ENCODE data around the gene RNASEH2A. TPM values are rescaled to one million over a fixed set of nuclear protein-coding genes. Genes with fewer than 3 reads are reported as not detected.

The RNASEH2A gene
- total RNA-seq, 1 experiment from 2014 or later = 41.6 TPM

GRCh38 chr19:12837225-12837624 lies 30.8 kb downstream of the RNASEH2A start:
- H3K4me1 Mint-ChIP-seq (ENCODE audit: low read depth, unreplicated experiment) = peaks cover 6% of the 10 kb centered on the region
- peaks cover 15% of the 10 kb centered on the region for H3K36me3 Mint-ChIP-seq (ENCODE audit: insufficient read depth, unreplicated experiment)
- no peak overlapping the region for H3K4me3 Mint-ChIP-seq (ENCODE audit: low read depth, unreplicated experiment)
- H3K27me3 Mint-ChIP-seq (ENCODE audit: unreplicated experiment) = peaks cover 61% of the 10 kb centered on the region
- no peak for TF ChIP-seq CTCF (IDR thresholded peaks at IDR 0.05; ENCODE audit: unreplicated experiment)
- no TSS peak for BruUV-seq (replicated peaks)
- CTCF ChIA-PET = no interaction called here
- no peak overlapping the region for H3K27ac Mint-ChIP-seq (ENCODE audit: unreplicated experiment)
- no peaks in the 10 kb centered on the region for H3K9me3 Mint-ChIP-seq (ENCODE audit: low read depth, unreplicated experiment)
- no peak for DNase-seq
- intact Hi-C loops (cut with micrococcal nuclease; ENCODE audit: unreplicated experiment) = no loop called here

GRCh38 chr19:12838182-12838885 lies 31.9 kb downstream of the RNASEH2A start, which contains the start of gene MAST1:
TSS of gene MAST1 (plus strand) at chr19:12838515. CDS start at chr19:12838573, 58 bp downstream.
- no peaks in the 10 kb centered on the region for H3K9me3 Mint-ChIP-seq (ENCODE audit: low read depth, unreplicated experiment)
- intact Hi-C loops (cut with micrococcal nuclease; ENCODE audit: unreplicated experiment) = no loop called here
- TF ChIP-seq CTCF (IDR thresholded peaks at IDR 0.05; ENCODE audit: unreplicated experiment) = peak; percentile 37
- CTCF ChIA-PET = no interaction called here
- peak; percentile 61 for DNase-seq
- no peaks in the 10 kb centered on the region for H3K4me1 Mint-ChIP-seq (ENCODE audit: low read depth, unreplicated experiment)
- BruUV-seq (replicated peaks) = no TSS peak
- no peak within 1 kb of the TSS for H3K27ac Mint-ChIP-seq (ENCODE audit: unreplicated experiment)
- peaks cover 56% of the 10 kb centered on the region for H3K27me3 Mint-ChIP-seq (ENCODE audit: unreplicated experiment)
- peak within 1 kb of the TSS; percentile 64 for H3K4me3 Mint-ChIP-seq (ENCODE audit: low read depth, unreplicated experiment)
- H3K36me3 Mint-ChIP-seq (ENCODE audit: insufficient read depth, unreplicated experiment) = peaks cover 9% of the 10 kb centered on the region

- CTCF ChIA-PET = no interaction called here
- peaks cover 54% of the 10 kb centered on the region for H3K27me3 Mint-ChIP-seq (ENCODE audit: unreplicated experiment)
- no peaks in the 10 kb centered on the region for H3K9me3 Mint-ChIP-seq (ENCODE audit: low read depth, unreplicated experiment)
- DNase-seq = no peak
- intact Hi-C loops (cut with micrococcal nuclease; ENCODE audit: unreplicated experiment) = no loop called here
- no peaks in the 10 kb centered on the region for H3K4me1 Mint-ChIP-seq (ENCODE audit: low read depth, unreplicated experiment)
- BruUV-seq (replicated peaks) = no TSS peak
- peak overlapping the region; percentile 64 for H3K4me3 Mint-ChIP-seq (ENCODE audit: low read depth, unreplicated experiment)
- peaks cover 9% of the 10 kb centered on the region for H3K36me3 Mint-ChIP-seq (ENCODE audit: insufficient read depth, unreplicated experiment)
- no peak for TF ChIP-seq CTCF (IDR thresholded peaks at IDR 0.05; ENCODE audit: unreplicated experiment)
- no peak overlapping the region for H3K27ac Mint-ChIP-seq (ENCODE audit: unreplicated experiment)
Observed at GRCh38 chr19:12838886-12839756, 32.7 kb downstream of the RNASEH2A start.

GRCh38 chr19:12840091-12841079 lies 34.0 kb downstream of the RNASEH2A start:
- no peaks in the 10 kb centered on the region for H3K9me3 Mint-ChIP-seq (ENCODE audit: low read depth, unreplicated experiment)
- H3K4me1 Mint-ChIP-seq (ENCODE audit: low read depth, unreplicated experiment) = no peaks in the 10 kb centered on the region
- H3K4me3 Mint-ChIP-seq (ENCODE audit: low read depth, unreplicated experiment) = no peak overlapping the region
- DNase-seq = peak; percentile 59
- TF ChIP-seq CTCF (IDR thresholded peaks at IDR 0.05; ENCODE audit: unreplicated experiment) = no peak
- intact Hi-C loops (cut with micrococcal nuclease; ENCODE audit: unreplicated experiment) = no loop called here
- H3K27me3 Mint-ChIP-seq (ENCODE audit: unreplicated experiment) = peaks cover 44% of the 10 kb centered on the region
- BruUV-seq (replicated peaks) = no TSS peak
- CTCF ChIA-PET = no interaction called here
- peaks cover 9% of the 10 kb centered on the region for H3K36me3 Mint-ChIP-seq (ENCODE audit: insufficient read depth, unreplicated experiment)
- H3K27ac Mint-ChIP-seq (ENCODE audit: unreplicated experiment) = no peak overlapping the region
